HL-60 (cell line): Measurements from ENCODE around the gene FOXI2.

Experiments used
- DNase-seq, 2 experiments: peaks; one replicate each; pipeline ENCODE4 v3.0.0-alpha.2; 2010 to 2020; ENCODE audit warnings: low read depth in 1 of 2, low spot score in 1 of 2
- H3K27ac ChIP-seq: fragments of 250-450 bp; sonication (Bioruptor Pico); replicated peaks from 2 replicates; pipeline ENCODE4 v1.5.1; 2020; ENCODE audit warnings: mild to moderate bottlenecking, moderate library complexity
- H3K27me3 ChIP-seq: fragments of 250-450 bp; sonication (Bioruptor Pico); 2 replicates; pipeline ENCODE4 v1.5.1; 2021; ENCODE audit warnings: mild to moderate bottlenecking, moderate library complexity; ENCODE audit not compliant: insufficient read depth, poor library complexity, severe bottlenecking
- H3K4me3 ChIP-seq: replicated peaks from 2 replicates; pipeline ENCODE4 v1.5.1; 2011; ENCODE audit warnings: mild to moderate bottlenecking, control low read depth, low read length; ENCODE audit not compliant: insufficient read depth
- CTCF ChIP-seq: IDR thresholded peaks from one replicate; pipeline ENCODE4 v1.5.1; 2011; ENCODE audit warnings: low read length, control low read depth, inconsistent platforms; ENCODE audit not compliant: insufficient read depth
- GABPA ChIP-seq: IDR thresholded peaks from 2 replicates; pipeline ENCODE4 v1.6.1; 2012; ENCODE audit warnings: low read depth
- POLR2AphosphoS5 ChIP-seq: IDR thresholded peaks from 2 replicates; pipeline ENCODE4 v1.6.1; 2012; ENCODE audit warnings: low read depth
- SPI1 ChIP-seq: IDR thresholded peaks from 2 replicates; pipeline ENCODE4 v1.6.1; 2012; ENCODE audit warnings: low read depth, mild to moderate bottlenecking, borderline replicate concordance
- TF ChIP-seq, protein P1 (sequence below): IDR thresholded peaks from 2 replicates; pipeline ENCODE4 v1.6.1; 2012; ENCODE audit warnings: low read depth; ENCODE audit not compliant: insufficient replicate concordance

The FOXI2 gene

DNA sequence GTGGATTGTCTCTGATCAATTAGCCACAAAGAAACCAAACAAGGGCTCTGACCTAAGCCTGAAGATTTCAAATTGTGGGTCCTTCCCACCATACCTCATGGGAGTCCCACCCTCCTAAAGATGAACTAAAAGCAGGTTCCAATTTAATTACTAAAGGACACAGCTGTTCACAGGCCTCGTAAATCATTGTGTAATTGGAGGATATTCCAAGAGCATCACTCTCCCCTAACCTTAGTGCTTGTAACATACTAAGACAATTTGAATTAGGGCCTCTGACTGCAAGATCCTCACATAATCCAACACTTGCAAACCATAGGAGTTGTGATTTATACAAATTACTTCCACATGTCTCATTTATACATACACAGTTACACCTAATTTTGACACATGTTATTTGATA is 44.4 kb downstream of the FOXI2 start:
- TF ChIP-seq, protein P1, sequence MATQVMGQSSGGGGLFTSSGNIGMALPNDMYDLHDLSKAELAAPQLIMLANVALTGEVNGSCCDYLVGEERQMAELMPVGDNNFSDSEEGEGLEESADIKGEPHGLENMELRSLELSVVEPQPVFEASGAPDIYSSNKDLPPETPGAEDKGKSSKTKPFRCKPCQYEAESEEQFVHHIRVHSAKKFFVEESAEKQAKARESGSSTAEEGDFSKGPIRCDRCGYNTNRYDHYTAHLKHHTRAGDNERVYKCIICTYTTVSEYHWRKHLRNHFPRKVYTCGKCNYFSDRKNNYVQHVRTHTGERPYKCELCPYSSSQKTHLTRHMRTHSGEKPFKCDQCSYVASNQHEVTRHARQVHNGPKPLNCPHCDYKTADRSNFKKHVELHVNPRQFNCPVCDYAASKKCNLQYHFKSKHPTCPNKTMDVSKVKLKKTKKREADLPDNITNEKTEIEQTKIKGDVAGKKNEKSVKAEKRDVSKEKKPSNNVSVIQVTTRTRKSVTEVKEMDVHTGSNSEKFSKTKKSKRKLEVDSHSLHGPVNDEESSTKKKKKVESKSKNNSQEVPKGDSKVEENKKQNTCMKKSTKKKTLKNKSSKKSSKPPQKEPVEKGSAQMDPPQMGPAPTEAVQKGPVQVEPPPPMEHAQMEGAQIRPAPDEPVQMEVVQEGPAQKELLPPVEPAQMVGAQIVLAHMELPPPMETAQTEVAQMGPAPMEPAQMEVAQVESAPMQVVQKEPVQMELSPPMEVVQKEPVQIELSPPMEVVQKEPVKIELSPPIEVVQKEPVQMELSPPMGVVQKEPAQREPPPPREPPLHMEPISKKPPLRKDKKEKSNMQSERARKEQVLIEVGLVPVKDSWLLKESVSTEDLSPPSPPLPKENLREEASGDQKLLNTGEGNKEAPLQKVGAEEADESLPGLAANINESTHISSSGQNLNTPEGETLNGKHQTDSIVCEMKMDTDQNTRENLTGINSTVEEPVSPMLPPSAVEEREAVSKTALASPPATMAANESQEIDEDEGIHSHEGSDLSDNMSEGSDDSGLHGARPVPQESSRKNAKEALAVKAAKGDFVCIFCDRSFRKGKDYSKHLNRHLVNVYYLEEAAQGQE: no peak
- TF ChIP-seq SPI1: no peak
- no peak for TF ChIP-seq CTCF
- no peak for TF ChIP-seq GABPA
- TF ChIP-seq POLR2AphosphoS5: no peak
- Histone ChIP-seq H3K27me3 (no peaks in the 10 kb centered on the region), H3K27ac (no peak overlapping the region), H3K4me3 (no peak overlapping the region)
- no peak for DNase-seq

DNA sequence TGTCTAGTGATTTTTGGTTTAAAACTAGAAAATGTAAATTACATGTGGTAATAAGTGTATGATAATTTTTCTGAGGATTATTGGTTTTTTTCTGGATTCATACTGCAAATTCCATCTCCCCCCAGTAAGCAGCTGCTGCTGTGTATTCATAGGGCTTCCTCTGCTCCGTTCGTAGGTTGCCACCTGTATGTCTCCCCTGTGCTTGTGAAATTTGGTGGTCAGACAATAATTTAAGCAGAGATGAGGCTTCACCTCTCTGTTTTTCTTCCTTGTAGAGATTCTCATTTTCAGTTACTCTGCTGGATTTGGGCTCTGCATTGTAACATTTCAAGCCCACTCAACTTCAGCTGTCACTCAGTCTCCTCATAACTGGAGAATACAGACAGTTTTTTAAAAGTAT is 50.9 kb downstream of the FOXI2 start:
- no peak for TF ChIP-seq SPI1
- no peak for TF ChIP-seq CTCF
- TF ChIP-seq GABPA: no peak
- TF ChIP-seq, protein P1: no peak
- TF ChIP-seq POLR2AphosphoS5: no peak
- peaks cover 6% of the 10 kb centered on the region for H3K27me3 ChIP-seq

GRCh38 chr10:127790066-127790624 is 53.2 kb downstream of the FOXI2 start:
- peak in 1 of 2 experiments; percentile 17 for DNase-seq
- Histone ChIP-seq H3K27ac (no peak overlapping the region), H3K27me3 (peaks cover 6% of the 10 kb centered on the region), H3K4me3 (no peak overlapping the region)
- TF ChIP-seq CTCF (no peak), GABPA (no peak), SPI1 (no peak), POLR2AphosphoS5 (no peak)
- TF ChIP-seq, protein P1: no peak

More for the DNA sequence above, 50.9 kb downstream of the FOXI2 start:
- Histone ChIP-seq H3K27ac (no peak overlapping the region), H3K4me3 (no peak overlapping the region)
- no peak for DNase-seq
